HG03521 (cell line): ENCODE results near the gene PEPD.

Source experiments
- ATAC-seq: cut with Tn5 transposase; IDR thresholded peaks from one replicate; pipeline ENCODE4 v1.9.1; 2021; ENCODE audit warnings: mild to moderate bottlenecking, moderate library complexity; ENCODE audit not compliant: unreplicated experiment

PEPD gene

DNA sequence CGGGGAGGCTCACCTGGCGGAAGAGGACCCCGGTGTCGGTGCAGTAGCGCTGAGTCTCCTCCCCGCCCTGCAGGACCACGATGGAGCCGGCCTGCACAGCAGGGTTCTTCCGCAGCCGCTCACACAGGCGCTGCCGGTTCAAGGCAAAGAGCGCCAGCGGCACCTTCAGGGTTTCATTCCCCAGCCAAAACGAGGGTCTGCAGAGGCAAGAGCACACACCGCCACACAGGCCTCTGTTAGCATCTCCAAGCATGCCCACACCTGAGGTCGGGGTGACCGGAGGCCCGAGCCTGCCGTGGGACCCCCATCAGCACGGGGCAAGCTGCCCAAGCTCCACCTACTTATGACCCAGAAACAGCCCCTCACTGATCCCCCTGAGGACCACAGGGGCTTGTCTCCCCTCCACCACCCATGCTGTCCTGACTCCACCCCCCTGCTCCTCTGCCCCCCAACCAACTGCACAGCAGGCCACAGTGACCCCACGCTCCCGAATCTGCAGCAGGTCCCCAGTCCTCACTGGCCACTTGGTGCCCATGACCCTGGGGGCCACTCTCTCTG is 8.9 kb downstream of the PEPD start:
- ATAC-seq, result no peak

DNA sequence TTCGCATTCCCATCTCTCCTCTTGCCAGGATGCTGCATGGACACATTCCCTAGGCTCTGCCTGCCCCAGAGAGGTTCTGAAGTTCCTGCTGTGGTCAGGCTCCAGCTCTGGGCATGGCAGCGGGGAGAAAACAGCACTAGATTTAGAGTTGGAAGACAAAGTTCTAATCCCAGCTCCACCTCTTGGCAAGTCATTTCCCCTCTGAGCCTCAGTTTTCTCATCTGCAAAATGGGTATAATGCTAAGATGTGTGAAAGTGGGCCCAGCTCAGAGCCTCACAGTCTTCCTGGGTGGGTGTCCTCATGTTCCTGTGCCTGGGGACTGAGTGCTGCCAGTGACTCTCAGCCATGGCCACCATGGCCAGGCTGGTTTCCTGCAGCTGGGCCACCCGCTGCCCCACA is 9.6 kb downstream of the PEPD start:
- no peak for ATAC-seq

DNA sequence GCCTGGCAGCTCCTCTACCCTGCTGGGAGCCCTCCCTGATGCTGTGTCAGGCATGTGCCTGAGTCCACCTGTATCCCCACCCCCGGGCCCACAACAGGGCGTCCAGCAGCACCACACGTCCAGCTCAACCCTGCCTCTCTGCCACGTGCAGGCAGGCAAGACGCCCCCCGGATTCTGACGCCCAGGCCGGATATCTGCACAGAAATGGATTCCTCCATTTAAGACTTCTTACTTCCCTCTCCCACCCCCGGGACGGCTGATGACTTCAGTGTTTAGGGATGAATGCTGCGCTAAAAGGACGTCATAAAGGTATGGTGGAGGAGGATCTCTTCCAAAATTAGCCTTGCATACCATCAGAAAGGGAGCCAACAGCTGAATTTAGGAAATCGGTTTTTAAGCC is 10.2 kb downstream of the PEPD start:
- no peak for ATAC-seq

DNA sequence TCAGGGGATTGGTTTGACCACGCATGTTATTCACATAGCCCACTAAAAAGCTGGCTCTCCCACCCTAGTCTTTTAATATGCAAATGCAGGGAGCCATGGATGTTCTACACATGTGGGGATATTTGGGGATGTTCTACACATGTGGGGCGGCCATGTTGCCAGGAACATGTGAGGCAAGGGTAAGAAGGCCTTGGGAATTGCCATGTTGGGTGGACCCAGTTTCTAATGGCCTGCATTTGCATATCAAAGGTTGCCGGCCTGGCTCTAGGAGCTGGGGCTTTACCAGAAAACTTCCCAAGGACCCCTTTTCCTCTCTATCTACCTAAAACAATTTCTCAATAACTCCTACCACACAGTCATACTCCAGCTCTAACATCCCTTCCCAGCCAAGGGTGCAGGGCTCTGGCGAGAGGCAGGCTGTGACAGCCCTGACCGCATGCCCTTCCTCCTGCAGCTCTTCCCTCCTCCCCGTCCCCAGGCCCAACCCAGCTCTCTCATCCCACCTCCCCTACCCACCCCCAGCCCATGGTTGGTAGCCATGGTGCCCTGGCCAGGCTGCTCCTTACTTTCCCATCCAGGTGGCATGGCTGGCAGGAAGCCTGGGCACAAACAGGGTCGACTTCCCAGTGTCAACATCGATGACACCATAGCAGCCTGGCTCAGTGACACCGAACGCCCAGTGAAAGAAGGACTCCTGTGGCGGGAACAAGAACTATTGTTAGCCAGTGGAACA is 11.0 kb downstream of the PEPD start:
- no peak for ATAC-seq

DNA sequence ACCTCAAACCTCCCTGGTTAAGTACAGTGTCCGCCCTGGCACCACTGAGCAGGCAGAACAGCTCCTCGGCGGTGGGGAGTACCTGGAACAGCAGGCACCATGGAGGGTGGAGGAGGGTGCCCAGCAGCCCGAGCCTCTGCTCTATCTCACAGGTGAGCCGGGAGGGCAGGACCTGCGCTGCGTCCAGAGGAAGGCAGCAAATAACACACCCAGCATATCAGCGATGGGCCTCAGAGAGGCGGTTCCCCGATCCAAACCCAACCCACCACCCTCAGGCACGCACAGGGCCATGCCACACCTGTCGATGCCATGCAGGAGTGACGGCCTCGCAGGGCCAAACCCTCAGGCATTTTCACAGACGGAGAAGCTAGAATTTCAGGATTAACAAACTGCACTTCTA is 11.8 kb downstream of the PEPD start:
- ATAC-seq, result no peak

DNA sequence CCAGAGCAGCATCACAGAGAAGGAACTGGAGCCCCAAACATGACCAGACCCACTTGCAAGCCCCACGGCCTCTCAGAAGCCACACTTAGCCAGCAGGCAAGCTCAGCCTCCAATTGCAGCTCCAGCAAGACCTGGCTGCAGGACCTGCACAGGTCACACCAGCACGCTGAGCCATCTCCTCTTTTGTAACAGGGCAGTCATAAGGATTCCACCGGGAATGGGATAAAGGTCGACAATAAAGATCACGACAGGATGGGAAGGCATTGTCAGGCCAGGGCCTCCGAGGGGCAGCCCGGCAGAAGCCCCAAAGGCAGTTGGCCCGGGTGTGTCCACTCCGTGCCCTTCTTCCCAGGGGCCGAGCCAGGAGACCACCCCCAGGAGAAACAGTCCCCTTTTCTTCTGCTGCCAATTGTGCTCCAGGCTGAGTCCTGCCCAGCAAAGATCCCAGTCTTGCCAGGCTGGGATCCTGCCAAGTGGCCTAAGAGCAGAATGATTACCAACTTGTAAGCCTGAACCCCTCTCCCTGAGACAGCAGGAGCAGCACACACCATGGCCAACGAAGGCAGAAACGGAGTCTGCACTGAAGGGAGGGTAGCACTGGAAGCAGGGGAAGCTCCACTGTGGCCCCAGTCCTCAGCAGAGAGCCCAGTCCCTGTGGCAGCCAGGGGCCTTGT is 12.5 kb downstream of the PEPD start:
- no peak for ATAC-seq

DNA sequence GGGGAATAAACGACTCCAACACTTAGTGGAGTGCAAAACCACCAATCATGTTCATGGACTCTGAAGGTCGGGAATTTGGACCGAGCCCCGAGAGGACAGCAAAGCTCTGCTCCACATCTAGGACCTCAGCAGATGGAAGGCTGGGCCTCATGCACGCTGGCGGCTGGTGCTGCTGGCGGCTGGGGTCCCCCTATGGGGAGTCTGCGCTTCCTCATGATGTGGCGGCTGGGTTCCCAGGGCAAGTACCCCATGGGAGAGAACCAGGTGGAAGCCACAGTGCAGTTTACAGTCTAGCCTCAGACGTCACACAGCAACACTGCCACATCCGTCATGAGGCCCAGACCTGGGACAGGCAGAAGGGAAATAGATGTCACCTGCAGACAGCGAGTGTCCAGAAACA is 13.2 kb downstream of the PEPD start:
- no peak for ATAC-seq

- ATAC-seq, result no peak
Observed at GRCh38 chr19:33508009-33508408, 13.6 kb downstream of the PEPD start.

- ATAC-seq, result no peak
Observed at GRCh38 chr19:33507021-33507956, 14.3 kb downstream of the PEPD start.

DNA sequence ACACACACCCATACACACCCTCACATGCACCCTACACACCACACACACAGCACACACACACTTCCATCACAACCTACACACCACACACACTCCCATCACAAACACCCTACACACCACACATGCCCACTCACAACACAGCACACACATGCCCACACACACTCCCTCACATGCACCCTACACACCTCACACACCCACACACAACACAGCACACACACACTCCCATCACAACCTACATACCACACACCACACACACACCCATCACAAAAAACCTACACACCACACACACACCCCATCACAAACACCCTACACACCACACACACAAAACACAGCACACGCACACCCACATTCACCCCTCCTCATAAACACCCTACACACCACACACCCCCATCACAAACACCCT is 15.1 kb downstream of the PEPD start:
- ATAC-seq, result no peak

DNA sequence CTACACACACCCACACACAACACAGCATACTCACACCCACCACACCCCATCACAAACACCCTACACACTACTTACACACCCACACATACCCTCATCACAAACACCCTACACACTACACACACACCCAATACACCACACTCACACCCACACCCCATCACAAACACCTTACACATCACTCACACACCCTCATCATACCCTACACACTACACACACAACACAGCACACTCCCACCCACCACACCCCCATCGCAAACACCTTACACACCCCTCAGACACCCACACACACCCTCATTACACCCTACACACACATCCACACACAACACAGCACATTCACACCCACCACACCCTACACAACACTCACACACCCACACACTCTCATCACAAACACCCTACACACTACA is 15.8 kb downstream of the PEPD start:
- ATAC-seq, result no peak

- no peak for ATAC-seq
Observed at GRCh38 chr19:33505148-33505547, 16.4 kb downstream of the PEPD start.

DNA sequence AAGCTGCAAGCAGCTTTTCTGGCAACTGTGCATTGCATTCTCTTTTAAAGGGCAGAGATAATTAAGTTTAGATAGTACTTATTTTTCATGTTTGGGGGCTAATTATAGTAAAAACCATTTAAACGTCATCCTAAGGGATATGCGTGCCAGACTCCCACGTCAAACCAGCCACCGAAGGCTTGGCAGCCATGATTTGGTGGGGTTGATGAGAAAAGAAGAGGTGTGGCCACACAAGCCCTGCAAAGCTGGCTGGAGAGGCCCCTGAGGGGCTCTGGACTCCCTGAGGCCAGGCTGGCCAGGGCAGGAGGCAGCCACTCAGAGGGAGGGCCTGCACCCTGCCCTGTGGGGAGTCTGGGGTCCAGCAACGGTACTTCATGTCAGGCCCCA is 17.5 kb downstream of the PEPD start:
- no peak for ATAC-seq

GRCh38 chr19:33503433-33504057 is 18.0 kb downstream of the PEPD start:
- ATAC-seq, result no peak

GRCh38 chr19:33503030-33503429 is 18.6 kb downstream of the PEPD start:
- ATAC-seq, result no peak

GRCh38 chr19:33502521-33502920 is 19.1 kb downstream of the PEPD start:
- no peak for ATAC-seq

DNA sequence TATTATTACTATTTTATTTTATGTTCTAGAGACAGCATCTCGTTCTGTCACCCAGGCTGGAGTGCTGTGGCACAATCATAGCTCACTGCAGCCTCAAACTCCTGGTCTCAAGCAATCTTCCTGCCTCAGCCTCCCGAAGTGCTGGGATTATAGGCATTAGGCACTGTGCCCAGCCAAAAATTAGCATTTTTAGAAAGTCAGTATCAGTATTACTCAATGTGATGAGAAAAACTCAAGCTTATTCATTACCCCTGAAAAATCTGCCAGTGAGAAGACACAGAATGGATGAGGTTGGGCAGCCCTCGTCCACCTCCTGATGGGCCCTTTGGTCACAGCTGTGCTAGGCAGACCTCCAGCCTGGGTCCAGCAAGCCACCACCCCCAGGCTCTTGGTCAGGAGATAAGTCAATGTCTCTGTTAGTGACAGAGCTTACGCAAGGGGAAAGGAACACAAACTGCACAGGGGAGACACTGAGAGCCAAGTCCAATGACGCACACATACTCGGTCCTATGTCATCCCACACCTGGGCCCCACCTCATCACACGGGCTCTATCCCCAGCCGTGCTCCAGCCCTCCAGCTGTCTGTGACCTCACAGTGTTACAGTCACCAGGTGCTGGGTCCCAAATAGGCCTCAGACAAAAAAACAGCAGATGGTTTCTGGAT is 19.8 kb downstream of the PEPD start:
- ATAC-seq, result no peak

GRCh38 chr19:33500991-33501390 is 20.6 kb downstream of the PEPD start:
- no peak for ATAC-seq

DNA sequence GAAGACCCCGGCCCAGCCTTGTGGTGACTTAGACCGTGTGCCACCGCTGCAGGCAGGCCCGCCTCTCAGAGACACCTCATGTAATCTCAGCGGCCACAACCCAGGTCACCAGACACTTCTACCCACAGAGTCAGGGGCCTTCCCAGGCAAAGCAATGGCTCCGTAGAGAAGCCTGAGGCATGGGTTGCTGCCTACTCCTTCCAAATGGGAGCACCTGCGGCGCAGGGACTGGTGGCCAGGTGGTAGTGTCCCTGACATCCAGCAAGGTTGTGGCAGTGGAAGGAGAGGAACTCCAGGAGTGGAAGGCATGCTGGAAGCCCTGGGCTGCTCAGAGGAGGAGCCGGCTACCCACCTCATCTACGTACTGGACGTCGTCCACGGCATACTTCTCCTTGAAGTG is 21.0 kb downstream of the PEPD start:
- no peak for ATAC-seq
